Stimulated activated naive B cell treated with anti-CD40 and anti-IgM and Interleukin-4, amounts not matched to agents 10 μg/mL and 1 μg/mL and 100 μg/mL, for 72 hours (primary cell): ENCODE data around the gene ZDHHC7.
A peak's percentile ranks its signal among the peaks of the same experiment; 100 is the strongest.

Source experiments
- ATAC-seq, 2 donors: fragments of 150-1000 bp; cut with Tn5 transposase; replicated peaks; 2 replicates each; pipeline ENCODE4 v1.10.0; 2021; ENCODE audit warnings: moderate library complexity in 1 of 2
- DNase-seq: peaks from one replicate; pipeline ENCODE4 v3.0.0; 2021
- H3K27ac Mint-ChIP-seq: one replicate; pipeline ENCODE4 v1.8.0; 2022; ENCODE audit warnings: mild to moderate bottlenecking, mixed read lengths
- H3K27me3 Mint-ChIP-seq, 2 donors: one replicate each; pipeline ENCODE4 v1.8.0; 2022; ENCODE audit warnings: mixed read lengths in 2 of 2
- H3K36me3 Mint-ChIP-seq, 2 donors: one replicate each; pipeline ENCODE4 v1.8.0; 2022; ENCODE audit warnings: mixed read lengths in 2 of 2, mild to moderate bottlenecking in 1 of 2
- H3K4me1 Mint-ChIP-seq, 2 donors: one replicate each; pipeline ENCODE4 v1.8.0; 2022; ENCODE audit warnings: mixed read lengths in 2 of 2, mild to moderate bottlenecking in 1 of 2
- H3K4me3 Mint-ChIP-seq, 2 donors: one replicate each; pipeline ENCODE4 v1.8.0; 2022; ENCODE audit warnings: mild to moderate bottlenecking in 2 of 2, mixed read lengths in 2 of 2, moderate library complexity in 1 of 2
- H3K9me3 Mint-ChIP-seq, 2 donors: one replicate each; pipeline ENCODE4 v1.8.0; 2022; ENCODE audit warnings: mixed read lengths in 2 of 2, mild to moderate bottlenecking in 1 of 2

Gene ZDHHC7

GRCh38 chr16:85003725-85004586 is 7.4 kb downstream of the ZDHHC7 start:
- no peak for ATAC-seq
- H3K36me3 Mint-ChIP-seq, result peaks cover 22 to 39% of the 10 kb centered on the region in 2 donors
- no peaks in the 10 kb centered on the region for H3K9me3 Mint-ChIP-seq
- DNase-seq, result no peak
- peaks cover 49 to 68% of the 10 kb centered on the region in 2 donors for H3K4me1 Mint-ChIP-seq
- H3K27me3 Mint-ChIP-seq, result no peaks in the 10 kb centered on the region
- peak overlapping the region; percentile 80 for H3K27ac Mint-ChIP-seq
- peak overlapping the region in 1 of 2 donors; percentile 1 for H3K4me3 Mint-ChIP-seq

GRCh38 chr16:85003076-85003475 is 8.3 kb downstream of the ZDHHC7 start:
- H3K27ac Mint-ChIP-seq, result peak overlapping the region; percentile 68

GRCh38 chr16:85002608-85003007 is 8.7 kb downstream of the ZDHHC7 start:
- no peaks in the 10 kb centered on the region for H3K27me3 Mint-ChIP-seq
- DNase-seq (no peak), ATAC-seq (peak; percentile 68 to 75)
- peak overlapping the region; percentile 44 to 68 for H3K4me3 Mint-ChIP-seq
- H3K36me3 Mint-ChIP-seq, result peaks cover 24 to 49% of the 10 kb centered on the region in 2 donors
- H3K9me3 Mint-ChIP-seq, result no peaks in the 10 kb centered on the region
- peaks cover 45 to 57% of the 10 kb centered on the region in 2 donors for H3K4me1 Mint-ChIP-seq
- H3K27ac Mint-ChIP-seq, result peak overlapping the region; percentile 68

More at GRCh38 chr16:85003076-85003475, 8.3 kb downstream of the ZDHHC7 start:
- Mint-ChIP-seq H3K4me3 (peak overlapping the region; percentile 44 to 68), H3K36me3 (peaks cover 24 to 46% of the 10 kb centered on the region in 2 donors), H3K27me3 (no peaks in the 10 kb centered on the region), H3K9me3 (no peaks in the 10 kb centered on the region), H3K4me1 (peaks cover 46 to 62% of the 10 kb centered on the region in 2 donors)
- ATAC-seq, result no peak
- DNase-seq, result no peak

GRCh38 chr16:85002099-85002541 is 9.2 kb downstream of the ZDHHC7 start:
- Mint-ChIP-seq H3K27me3 (no peaks in the 10 kb centered on the region), H3K4me3 (peak overlapping the region; percentile 44 to 68), H3K9me3 (no peaks in the 10 kb centered on the region), H3K36me3 (peaks cover 21 to 45% of the 10 kb centered on the region in 2 donors), H3K4me1 (peaks cover 41 to 55% of the 10 kb centered on the region in 2 donors), H3K27ac (peak overlapping the region; percentile 68)
- ATAC-seq (peak; percentile 27 to 81), DNase-seq (no peak)

GRCh38 chr16:84999857-85000480 is 11.4 kb downstream of the ZDHHC7 start:
- Mint-ChIP-seq H3K4me1 (peaks cover 43 to 60% of the 10 kb centered on the region in 2 donors), H3K27me3 (no peaks in the 10 kb centered on the region), H3K27ac (no peak overlapping the region), H3K9me3 (no peaks in the 10 kb centered on the region), H3K36me3 (peaks cover 26 to 54% of the 10 kb centered on the region in 2 donors), H3K4me3 (no peak overlapping the region)
- no peak for ATAC-seq
- DNase-seq, result no peak

- ATAC-seq, result no peak
- no peak overlapping the region for H3K27ac Mint-ChIP-seq
Measured at GRCh38 chr16:84999200-84999599, 12.1 kb downstream of the ZDHHC7 start.

GRCh38 chr16:84996365-84996764 is 15.0 kb downstream of the ZDHHC7 start:
- H3K27ac Mint-ChIP-seq, result peak overlapping the region; percentile 70
- H3K4me3 Mint-ChIP-seq, result peak overlapping the region; percentile 10 to 22
- no peak for ATAC-seq
- DNase-seq, result no peak
- H3K9me3 Mint-ChIP-seq, result no peaks in the 10 kb centered on the region
- no peaks in the 10 kb centered on the region for H3K27me3 Mint-ChIP-seq
- peaks cover 27 to 57% of the 10 kb centered on the region in 2 donors for H3K36me3 Mint-ChIP-seq
- H3K4me1 Mint-ChIP-seq, result peaks cover 14 to 29% of the 10 kb centered on the region in 2 donors

More at GRCh38 chr16:84999200-84999599, 12.1 kb downstream of the ZDHHC7 start:
- no peak for DNase-seq
- Mint-ChIP-seq H3K36me3 (peaks cover 29 to 60% of the 10 kb centered on the region in 2 donors), H3K9me3 (no peaks in the 10 kb centered on the region), H3K27me3 (no peaks in the 10 kb centered on the region), H3K4me3 (no peak overlapping the region), H3K4me1 (peaks cover 36 to 54% of the 10 kb centered on the region in 2 donors)

- Mint-ChIP-seq H3K27me3 (no peaks in the 10 kb centered on the region), H3K27ac (peak overlapping the region; percentile 20), H3K36me3 (peaks cover 31 to 61% of the 10 kb centered on the region in 2 donors), H3K9me3 (no peaks in the 10 kb centered on the region), H3K4me1 (peaks cover 12 to 26% of the 10 kb centered on the region in 2 donors), H3K4me3 (no peak overlapping the region)
- DNase-seq (no peak), ATAC-seq (no peak)
Measured at GRCh38 chr16:84995663-84996062, 15.7 kb downstream of the ZDHHC7 start.

GRCh38 chr16:84993926-84994325 is 17.4 kb downstream of the ZDHHC7 start:
- Mint-ChIP-seq H3K9me3 (no peaks in the 10 kb centered on the region), H3K27ac (no peak overlapping the region), H3K4me3 (no peak overlapping the region), H3K27me3 (no peaks in the 10 kb centered on the region), H3K36me3 (peaks cover 33 to 67% of the 10 kb centered on the region in 2 donors), H3K4me1 (peaks cover 10 to 23% of the 10 kb centered on the region in 2 donors)
- no peak for DNase-seq
- ATAC-seq, result no peak

GRCh38 chr16:84992717-84993075 is 18.6 kb downstream of the ZDHHC7 start:
- peaks cover 40 to 69% of the 10 kb centered on the region in 2 donors for H3K36me3 Mint-ChIP-seq
- DNase-seq (no peak), ATAC-seq (no peak)
- no peak overlapping the region for H3K27ac Mint-ChIP-seq
- H3K4me1 Mint-ChIP-seq, result peaks cover 12 to 23% of the 10 kb centered on the region in 2 donors
- H3K27me3 Mint-ChIP-seq, result no peaks in the 10 kb centered on the region
- no peak overlapping the region for H3K4me3 Mint-ChIP-seq
- H3K9me3 Mint-ChIP-seq, result no peaks in the 10 kb centered on the region

- ATAC-seq, result no peak
Measured at GRCh38 chr16:84990782-84991181, 20.6 kb downstream of the ZDHHC7 start.

GRCh38 chr16:84989749-84990620 is 21.4 kb downstream of the ZDHHC7 start:
- Mint-ChIP-seq H3K9me3 (no peaks in the 10 kb centered on the region), H3K4me1 (peaks cover 3 to 15% of the 10 kb centered on the region in 2 donors), H3K27me3 (no peaks in the 10 kb centered on the region), H3K4me3 (no peak overlapping the region), H3K27ac (no peak overlapping the region), H3K36me3 (peaks cover 52 to 71% of the 10 kb centered on the region in 2 donors)
- DNase-seq (no peak), ATAC-seq (no peak)

More at GRCh38 chr16:84990782-84991181, 20.6 kb downstream of the ZDHHC7 start:
- no peak for DNase-seq
- H3K9me3 Mint-ChIP-seq, result no peaks in the 10 kb centered on the region
- H3K36me3 Mint-ChIP-seq, result peaks cover 54 to 73% of the 10 kb centered on the region in 2 donors
- no peak overlapping the region for H3K27ac Mint-ChIP-seq
- no peaks in the 10 kb centered on the region for H3K27me3 Mint-ChIP-seq
- H3K4me1 Mint-ChIP-seq, result peaks cover 7 to 23% of the 10 kb centered on the region in 2 donors
- H3K4me3 Mint-ChIP-seq, result no peak overlapping the region

GRCh38 chr16:84988328-84989080 is 22.8 kb downstream of the ZDHHC7 start:
- Mint-ChIP-seq H3K27me3 (no peaks in the 10 kb centered on the region), H3K4me3 (no peak overlapping the region), H3K27ac (no peak overlapping the region), H3K36me3 (peaks cover 48 to 56% of the 10 kb centered on the region in 2 donors), H3K4me1 (peaks cover 3 to 14% of the 10 kb centered on the region in 2 donors), H3K9me3 (no peaks in the 10 kb centered on the region)
- DNase-seq (no peak), ATAC-seq (no peak)
